Duodenal mucosa (tissue), 2 donors: ENCODE results near the gene SLC12A6.
A peak's percentile ranks its signal among the peaks of the same experiment; 100 is the strongest.
"Not testable (repeated sequence)": the region's sequence is repeated elsewhere in the genome, so short reads cannot be mapped to it uniquely, and the experiment has no call there.

ENCODE experiments used
- H3K27ac ChIP-seq: one replicate; pipeline ENCODE4 v1.7.0; 2013; ENCODE audit warnings: low read depth, low read length
- H3K27me3 ChIP-seq, 2 donors: one replicate each; pipeline ENCODE4 v1.7.0; 2013; ENCODE audit warnings: low read length in 2 of 2, control low read depth in 1 of 2; ENCODE audit not compliant: insufficient read depth in 2 of 2, control insufficient read depth in 1 of 2
- H3K36me3 ChIP-seq, 2 donors: one replicate each; pipeline ENCODE4 v1.7.0; 2013; ENCODE audit warnings: low read length in 2 of 2, control low read depth in 1 of 2; ENCODE audit not compliant: insufficient read depth in 2 of 2, control insufficient read depth in 1 of 2
- H3K4me1 ChIP-seq, 2 donors: one replicate each; pipeline ENCODE4 v1.7.0; 2013; ENCODE audit warnings: low read length in 2 of 2, control low read depth in 1 of 2; ENCODE audit not compliant: insufficient read depth in 2 of 2, control insufficient read depth in 1 of 2
- H3K4me3 ChIP-seq, 2 donors: one replicate each; pipeline ENCODE4 v1.7.0; 2013; ENCODE audit warnings: low read length in 2 of 2, low read depth in 1 of 2
- H3K9ac ChIP-seq, 2 donors: one replicate each; pipeline ENCODE4 v1.7.0; 2013; ENCODE audit warnings: low read length in 2 of 2, low read depth in 1 of 2
- H3K9me3 ChIP-seq, 2 donors: one replicate each; pipeline ENCODE4 v1.7.0; 2013; ENCODE audit warnings: low read length in 2 of 2, control low read depth in 1 of 2; ENCODE audit not compliant: control insufficient read depth in 1 of 2

The SLC12A6 gene

GRCh38 chr15:34337557-34338306, at the start of gene SLC12A6:
Gene SLC12A6 (minus strand): TSS chr15:34337781. CDS start chr15:34336680, 1,101 bp downstream.
- no peaks in the 10 kb centered on the region for H3K36me3 ChIP-seq
- peaks cover 19 to 26% of the 10 kb centered on the region in 2 donors for H3K4me1 ChIP-seq

GRCh38 chr15:34381829-34382521, 44.4 kb upstream of the SLC12A6 start:
- H3K9ac ChIP-seq, H3K4me3 ChIP-seq, H3K27me3 ChIP-seq, H3K4me1 ChIP-seq, H3K27ac ChIP-seq, H3K9me3 ChIP-seq, H3K36me3 ChIP-seq: not testable (repeated sequence)

More at GRCh38 chr15:34337557-34338306, at the start of gene SLC12A6:
- Histone ChIP-seq H3K27me3 (no peaks in the 10 kb centered on the region), H3K4me3 (peak within 1 kb of the TSS; percentile 88 to 96), H3K27ac (peak within 1 kb of the TSS; percentile 89), H3K9ac (peak within 1 kb of the TSS; percentile 78 to 88), H3K9me3 (no peaks in the 10 kb centered on the region)

- not testable (repeated sequence) for H3K9ac ChIP-seq, H3K27me3 ChIP-seq, H3K27ac ChIP-seq, H3K9me3 ChIP-seq, H3K4me1 ChIP-seq, H3K36me3 ChIP-seq, H3K4me3 ChIP-seq
Measured at GRCh38 chr15:34380491-34380890, 42.9 kb upstream of the SLC12A6 start.

- no peaks in the 10 kb centered on the region for H3K9me3 ChIP-seq
- no peaks in the 10 kb centered on the region for H3K4me1 ChIP-seq
- H3K27ac ChIP-seq, result no peak overlapping the region
- no peak overlapping the region for H3K4me3 ChIP-seq
- H3K27me3 ChIP-seq, result no peaks in the 10 kb centered on the region
- H3K9ac ChIP-seq, result no peak overlapping the region
- no peaks in the 10 kb centered on the region for H3K36me3 ChIP-seq
Measured at GRCh38 chr15:34376856-34377255, 39.3 kb upstream of the SLC12A6 start.

GRCh38 chr15:34375541-34375940, 38.0 kb upstream of the SLC12A6 start:
- H3K27me3 ChIP-seq, H3K9ac ChIP-seq, H3K4me1 ChIP-seq, H3K9me3 ChIP-seq, H3K27ac ChIP-seq, H3K36me3 ChIP-seq, H3K4me3 ChIP-seq: not testable (repeated sequence)

- no peak overlapping the region for H3K27ac ChIP-seq
- H3K9ac ChIP-seq, result no peak overlapping the region
- no peak overlapping the region for H3K4me3 ChIP-seq
- no peaks in the 10 kb centered on the region for H3K9me3 ChIP-seq
- H3K27me3 ChIP-seq, result no peaks in the 10 kb centered on the region
- no peaks in the 10 kb centered on the region for H3K36me3 ChIP-seq
- no peaks in the 10 kb centered on the region for H3K4me1 ChIP-seq
Measured at GRCh38 chr15:34374816-34375215, 37.2 kb upstream of the SLC12A6 start.

- H3K36me3 ChIP-seq, result no peaks in the 10 kb centered on the region
- H3K27ac ChIP-seq, result no peak overlapping the region
- H3K9me3 ChIP-seq, result no peaks in the 10 kb centered on the region
- no peaks in the 10 kb centered on the region for H3K4me1 ChIP-seq
- H3K4me3 ChIP-seq, result no peak overlapping the region
- no peaks in the 10 kb centered on the region for H3K27me3 ChIP-seq
- H3K9ac ChIP-seq, result no peak overlapping the region
Measured at GRCh38 chr15:34373951-34374350, 36.4 kb upstream of the SLC12A6 start.

GRCh38 chr15:34370643-34371042, 33.1 kb upstream of the SLC12A6 start:
- Histone ChIP-seq H3K27ac (no peak overlapping the region), H3K9me3 (no peaks in the 10 kb centered on the region), H3K27me3 (no peaks in the 10 kb centered on the region), H3K4me3 (no peak overlapping the region), H3K9ac (no peak overlapping the region), H3K4me1 (peaks cover 9 to 10% of the 10 kb centered on the region in 2 donors), H3K36me3 (no peaks in the 10 kb centered on the region)

GRCh38 chr15:34370129-34370528, 32.5 kb upstream of the SLC12A6 start:
- Histone ChIP-seq H3K9me3 (no peaks in the 10 kb centered on the region), H3K4me3 (no peak overlapping the region), H3K27me3 (no peaks in the 10 kb centered on the region), H3K4me1 (peaks cover 14 to 15% of the 10 kb centered on the region in 2 donors), H3K36me3 (no peaks in the 10 kb centered on the region), H3K27ac (no peak overlapping the region), H3K9ac (no peak overlapping the region)
